Psoas muscle (tissue), 8 donors: ENCODE measurements around the gene ANKFY1. TPM values are rescaled to one million over a fixed set of nuclear protein-coding genes. Genes with fewer than 3 reads are reported as not detected.
A peak's percentile ranks its signal among the peaks of the same experiment; 100 is the strongest.

Source experiments
- ATAC-seq, 4 donors: fragments of 200-7000 bp; cut with Tn5 transposase; one replicate each; pipeline ENCODE4 v1.9.1; 2020; ENCODE audit warnings: moderate library complexity in 3 of 4, mild to moderate bottlenecking in 2 of 4
- DNase-seq, 2 donors: peaks; one replicate each; pipeline ENCODE4 v3.0.0-alpha.2; 2020
- H3K27ac ChIP-seq: fragments of 200-600 bp; one replicate; pipeline ENCODE4 v1.8.0; 2022
- H3K27me3 ChIP-seq, 3 donors: fragments of 200-600 bp in 1 of 3; one replicate each; pipeline versions ENCODE4 v1.6.1 to v1.8.0; 2013 to 2022; ENCODE audit warnings: low read length in 2 of 3, mild to moderate bottlenecking in 2 of 3, moderate library complexity in 1 of 3; ENCODE audit not compliant: insufficient read depth in 3 of 3
- H3K36me3 ChIP-seq, 2 donors: fragments of 200-600 bp in 1 of 2; one replicate each; pipeline versions ENCODE4 v1.6.1 to v1.8.0; 2013 to 2022; ENCODE audit warnings: low read depth in 1 of 2, mild to moderate bottlenecking in 1 of 2, moderate library complexity in 1 of 2; ENCODE audit not compliant: insufficient read depth in 1 of 2
- H3K4me1 ChIP-seq: fragments of 200-600 bp; one replicate; pipeline ENCODE4 v1.8.0; 2022
- H3K4me3 ChIP-seq: fragments of 200-600 bp; one replicate; pipeline ENCODE4 v1.8.0; 2022; ENCODE audit warnings: mild to moderate bottlenecking
- H3K9me3 ChIP-seq: fragments of 200-600 bp; one replicate; pipeline ENCODE4 v1.8.0; 2022
- CTCF ChIP-seq: fragments of 200-600 bp; IDR thresholded peaks from one replicate; pipeline ENCODE4 v1.8.0; 2022; ENCODE audit warnings: antibody characterized with exemption
- WGBS, 3 donors: extraction: QIAGEN DNeasy Blood & Tissue Kit; methylation state at CpG; one replicate each; pipeline versions ENCODE4 v1.1.6 to v1.1.7; 2013; 5-methylcytosine and 5-hydroxymethylcytosine counted together
- intact Hi-C, 2 donors: fragments of 100-400 bp; cut with DNase I; formaldehyde crosslinking; loops; one replicate each; pipeline versions ENCODE4 v1.11.0 to v1.14.2; 2022
- polyA plus RNA-seq, 3 donors: library from polyadenylated mRNA; stranded (reverse); fragments of 200-250 nt; gene quantifications; one replicate each; pipeline ENCODE4 v1.2.3, GENCODE V29; 2013
- total RNA-seq, 4 donors: library from RNA; stranded (reverse); fragmentation: NEBNext Ultra II Directional in 2 of 4; extraction: Animal tissue kit (Norgen Biotek cat#: 25700) in 2 of 4; gene quantifications; one replicate each; pipeline versions ENCODE4 v1.2.1 to v1.2.4, GENCODE V29; 2021 to 2023
- donor health status: healthy with polysubstance abuse.
- donor health status: DM: no; HTN: no; CAD: no; lungs with moderate emphysema.
- donor health status: Bipolar disorder and iron deficiency.
- donor health status: healthy.
- donor health status: DM: yes; HTN: yes; CAD: no.
- donor health status: DM: no; HTN: no; CAD: no.
- donor health status: DM: no; HTN: no; CAD: no.
- donor health status: DM: yes; HTN: yes; CAD: no.

ANKFY1 gene
- total and polyA plus RNA-seq, 7 donors, result 5.7 to 18.8 (median 12.8) TPM

GRCh38 chr17:4166419-4166818 is 97.4 kb downstream of the ANKFY1 start:
- ATAC-seq (peak in 2 of 4 donors; percentile 22 to 52), DNase-seq (no peak)
- 70 to 83% (median 71%) methylated on average over 8 of the region's 8 CpGs for WGBS, 3 donors

DNA sequence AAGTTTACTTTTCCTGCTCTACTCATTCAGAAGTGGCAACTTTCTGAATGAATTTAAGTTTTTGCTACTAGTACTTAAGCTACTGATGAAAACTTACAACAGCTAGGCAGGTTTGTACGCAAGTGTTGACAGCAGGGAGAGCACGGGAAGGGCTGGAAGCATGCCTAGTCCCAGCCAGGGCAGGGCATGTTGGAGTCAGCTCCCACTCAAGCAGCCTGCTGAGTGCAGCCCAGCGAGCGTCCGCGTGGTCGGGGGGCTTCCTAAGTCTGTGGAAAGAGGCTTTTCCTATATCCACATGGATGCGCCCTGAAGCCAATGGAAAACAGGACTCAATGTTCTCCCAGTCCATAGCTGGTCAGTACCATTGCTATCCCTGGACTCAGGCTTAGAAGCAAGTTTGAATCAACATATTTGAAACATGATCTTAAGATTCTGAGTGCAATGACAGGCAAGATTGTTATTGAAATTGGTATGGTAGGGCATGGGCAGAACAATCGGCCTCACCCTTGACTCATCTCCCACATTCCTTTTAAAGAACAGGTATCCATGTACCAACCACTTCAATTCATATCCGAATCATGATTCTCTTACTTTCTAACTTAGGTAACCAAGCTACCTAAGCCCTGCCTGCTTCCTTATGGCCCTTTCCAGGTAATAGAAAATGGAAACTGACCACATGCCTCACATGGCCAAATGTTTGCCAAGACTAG is 98.3 kb downstream of the ANKFY1 start:
- H3K36me3 ChIP-seq, result peaks cover 0 to 67% of the 10 kb centered on the region in 2 donors
- no peak overlapping the region for H3K4me3 ChIP-seq
- DNase-seq (peak; percentile 9 to 53), ATAC-seq (peak in 1 of 4 donors; percentile 32)
- H3K27me3 ChIP-seq, result no peaks in the 10 kb centered on the region
- intact Hi-C loops, result no loop called here
- 87 to 95% (median 90%) methylated on average over 10 of the region's 10 CpGs for WGBS, 3 donors
- H3K4me1 ChIP-seq, result peaks cover 20% of the 10 kb centered on the region
- no peak for TF ChIP-seq CTCF
- peak overlapping the region; percentile 7 for H3K27ac ChIP-seq
- no peaks in the 10 kb centered on the region for H3K9me3 ChIP-seq

More at GRCh38 chr17:4166419-4166818, 97.4 kb downstream of the ANKFY1 start:
- peaks cover 14% of the 10 kb centered on the region for H3K4me1 ChIP-seq
- no peaks in the 10 kb centered on the region for H3K27me3 ChIP-seq
- no peaks in the 10 kb centered on the region for H3K9me3 ChIP-seq
- H3K4me3 ChIP-seq, result no peak overlapping the region
- no peak for TF ChIP-seq CTCF
- H3K36me3 ChIP-seq, result peaks cover 0 to 77% of the 10 kb centered on the region in 2 donors
- peak overlapping the region; percentile 7 for H3K27ac ChIP-seq
- intact Hi-C loops, result no loop called here

GRCh38 chr17:4163951-4164350 is 99.8 kb downstream of the ANKFY1 start:
- 62 to 79% (median 66%) methylated on average over 6 of the region's 6 CpGs for WGBS, 3 donors
- intact Hi-C loops, result no loop called here
- Histone ChIP-seq H3K4me3 (no peak overlapping the region), H3K27ac (no peak overlapping the region), H3K36me3 (peaks cover 0 to 52% of the 10 kb centered on the region in 2 donors), H3K4me1 (peaks cover 20% of the 10 kb centered on the region), H3K27me3 (no peaks in the 10 kb centered on the region), H3K9me3 (no peaks in the 10 kb centered on the region)
- ATAC-seq, result peak in 2 of 4 donors; percentile 36 to 51
- DNase-seq, result peak in 1 of 2 donors; percentile 70
- TF ChIP-seq CTCF, result no peak

DNA sequence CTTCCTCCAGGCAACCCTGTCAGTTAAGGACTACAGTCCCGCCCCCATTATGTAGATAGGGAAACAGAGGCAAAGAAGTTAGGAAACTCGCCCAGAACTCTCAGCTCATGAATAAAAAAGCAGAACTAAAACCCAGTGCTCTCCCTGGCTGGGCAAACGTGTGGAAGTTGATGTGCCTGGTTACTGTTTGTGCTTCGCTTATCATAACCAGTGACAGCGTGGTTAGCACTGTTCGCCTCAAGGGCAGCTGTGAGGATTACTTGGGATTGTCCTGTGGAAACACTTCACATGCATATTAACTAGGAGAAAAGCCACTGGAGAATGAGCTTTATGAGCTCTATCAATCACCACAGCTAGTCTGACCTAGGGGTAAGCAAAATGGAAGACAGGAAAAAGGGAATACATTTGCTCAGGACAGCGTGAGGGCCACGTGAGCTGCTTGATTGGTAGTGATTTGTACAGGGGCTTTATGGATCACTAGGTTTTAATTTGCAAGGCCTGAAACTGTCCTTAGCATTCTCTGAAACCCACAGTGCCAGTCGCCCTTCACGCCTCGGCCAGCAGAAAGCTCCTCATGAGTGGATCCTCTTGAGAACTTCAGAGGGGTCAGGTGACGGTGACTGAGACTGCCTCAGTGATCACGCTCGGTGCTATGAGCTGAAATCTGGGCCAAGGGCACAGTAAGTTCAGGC is 100.9 kb downstream of the ANKFY1 start:
- Histone ChIP-seq H3K4me1 (peaks cover 20% of the 10 kb centered on the region), H3K36me3 (peaks cover 0 to 47% of the 10 kb centered on the region in 2 donors), H3K27ac (peak overlapping the region; percentile 80), H3K9me3 (no peaks in the 10 kb centered on the region), H3K27me3 (no peaks in the 10 kb centered on the region), H3K4me3 (no peak overlapping the region)
- intact Hi-C loops, result no loop called here
- ATAC-seq, result peak in 1 of 4 donors; percentile 24
- WGBS, 3 donors, result 72 to 82% (median 79%) methylated on average over 14 of the region's 14 CpGs
- no peak for DNase-seq
- TF ChIP-seq CTCF, result no peak
